H1 (cell line): ENCODE measurements around the gene UROC1. TPM values are rescaled to one million over a fixed set of nuclear protein-coding genes. Genes with fewer than 3 reads are reported as not detected.

Experiments used
- BACH1 ChIP-seq: IDR thresholded peaks from 2 replicates; pipeline ENCODE4 v1.6.1; 2012; ENCODE audit warnings: low read length, improper control_type of control experiment
- CTBP2 ChIP-seq: IDR thresholded peaks from 2 replicates; pipeline ENCODE4 v1.7.0; 2011; ENCODE audit warnings: borderline replicate concordance, mild to moderate bottlenecking, moderate library complexity, mixed read lengths, low read length; ENCODE audit not compliant: insufficient read depth, insufficient read length
- EZH2 ChIP-seq: fragments of 200-600 bp; sonication (generic); IDR thresholded peaks from 2 replicates; pipeline ENCODE4 v1.7.1; 2012; ENCODE audit warnings: low read depth, mild to moderate bottlenecking, moderate library complexity, low read length, inconsistent platforms; ENCODE audit not compliant: severe bottlenecking
- GTF2F1 ChIP-seq: IDR thresholded peaks from 2 replicates; pipeline ENCODE4 v1.6.1; 2012; ENCODE audit warnings: low read depth, low read length, improper control_type of control experiment, borderline replicate concordance
- HDAC2 ChIP-seq, 2 experiments: fragments of 300-600 bp in 1 of 2; sonication (generic) in 1 of 2; IDR thresholded peaks; 2 replicates each; pipeline ENCODE4 v1.6.1; 2011 to 2012; ENCODE audit warnings: low read depth in 2 of 2, low read length in 2 of 2, mild to moderate bottlenecking in 2 of 2, moderate library complexity in 2 of 2, borderline replicate concordance in 1 of 2, inconsistent platforms in 1 of 2
- HDAC6 ChIP-seq: IDR thresholded peaks from one replicate; pipeline ENCODE4 v1.7.1; 2012; ENCODE audit warnings: low read depth, mild to moderate bottlenecking, inconsistent platforms, low read length, moderate library complexity
- polyA plus RNA-seq, 7 experiments: library from polyadenylated mRNA; depleted of rRNA in 3 of 7; stranded (reverse) in 5 of 7; unstranded in 2 of 7; fragments of >200 nt in 5 of 7; fragments of 200-250 nt in 2 of 7; gene quantifications; 1 replicate in 5 of 7; 2 replicates in 1 of 7; 4 replicates in 1 of 7; pipeline versions ENCODE4 v1.2.1 to v1.2.3, GENCODE V29; 2011 to 2013; ENCODE audit warnings: missing spikeins in 2 of 7, mixed read lengths in 2 of 7
- total RNA-seq: library from RNA; stranded (reverse); fragmentation: NEBNext Ultra II Directional; extraction: Animal tissue kit (Norgen Biotek cat#: 25700); gene quantifications from 2 replicates; pipeline ENCODE4 v1.2.1, GENCODE V29; 2021
- TF ChIP-seq, protein P1 (sequence below): fragments of 300-600 bp; sonication (generic); IDR thresholded peaks from 2 replicates; pipeline ENCODE4 v1.7.1; 2012; ENCODE audit warnings: low read length, moderate library complexity, mild to moderate bottlenecking, inconsistent platforms; ENCODE audit not compliant: insufficient replicate concordance

UROC1 gene
- total and polyA plus RNA-seq, 2 of the 8 experiments (the other 6 are each of a cell fraction or from before 2014, with no cell fraction given) = 0.03 TPM; not detected in 1

DNA sequence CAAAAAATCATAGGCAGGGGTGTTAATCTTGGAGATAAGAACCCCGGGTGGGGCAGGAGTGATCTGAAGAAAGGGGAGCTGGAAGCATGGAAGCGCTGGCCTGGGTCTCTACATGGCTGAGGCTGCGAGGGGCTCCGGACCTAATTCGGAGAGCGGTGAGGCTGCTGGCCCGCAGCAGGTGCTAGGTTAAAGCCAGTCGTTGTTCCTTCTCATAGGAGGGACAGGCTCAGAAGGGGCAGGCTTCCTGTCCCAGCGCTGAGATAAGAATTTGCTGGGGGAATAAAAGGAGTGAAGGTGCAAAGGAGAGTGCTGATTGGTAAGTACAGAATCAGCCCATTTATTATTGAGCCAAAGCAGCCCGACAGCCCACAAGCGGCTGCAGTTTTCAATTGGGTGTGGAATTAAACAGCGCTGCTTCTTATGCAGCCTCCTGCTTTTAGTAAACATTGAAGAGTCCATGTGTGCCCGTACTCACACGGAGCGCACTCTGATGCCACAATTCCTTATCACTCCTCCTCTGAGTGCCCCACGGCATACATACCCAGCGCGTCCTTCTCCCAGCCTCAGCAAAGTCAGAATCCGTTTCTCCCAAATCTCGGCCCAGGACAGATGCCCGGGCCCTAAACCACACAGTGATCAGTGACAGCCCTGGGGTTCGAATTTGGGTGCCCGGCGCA, 23.5 kb upstream of the UROC1 start (continued):
- TF ChIP-seq, protein P1, sequence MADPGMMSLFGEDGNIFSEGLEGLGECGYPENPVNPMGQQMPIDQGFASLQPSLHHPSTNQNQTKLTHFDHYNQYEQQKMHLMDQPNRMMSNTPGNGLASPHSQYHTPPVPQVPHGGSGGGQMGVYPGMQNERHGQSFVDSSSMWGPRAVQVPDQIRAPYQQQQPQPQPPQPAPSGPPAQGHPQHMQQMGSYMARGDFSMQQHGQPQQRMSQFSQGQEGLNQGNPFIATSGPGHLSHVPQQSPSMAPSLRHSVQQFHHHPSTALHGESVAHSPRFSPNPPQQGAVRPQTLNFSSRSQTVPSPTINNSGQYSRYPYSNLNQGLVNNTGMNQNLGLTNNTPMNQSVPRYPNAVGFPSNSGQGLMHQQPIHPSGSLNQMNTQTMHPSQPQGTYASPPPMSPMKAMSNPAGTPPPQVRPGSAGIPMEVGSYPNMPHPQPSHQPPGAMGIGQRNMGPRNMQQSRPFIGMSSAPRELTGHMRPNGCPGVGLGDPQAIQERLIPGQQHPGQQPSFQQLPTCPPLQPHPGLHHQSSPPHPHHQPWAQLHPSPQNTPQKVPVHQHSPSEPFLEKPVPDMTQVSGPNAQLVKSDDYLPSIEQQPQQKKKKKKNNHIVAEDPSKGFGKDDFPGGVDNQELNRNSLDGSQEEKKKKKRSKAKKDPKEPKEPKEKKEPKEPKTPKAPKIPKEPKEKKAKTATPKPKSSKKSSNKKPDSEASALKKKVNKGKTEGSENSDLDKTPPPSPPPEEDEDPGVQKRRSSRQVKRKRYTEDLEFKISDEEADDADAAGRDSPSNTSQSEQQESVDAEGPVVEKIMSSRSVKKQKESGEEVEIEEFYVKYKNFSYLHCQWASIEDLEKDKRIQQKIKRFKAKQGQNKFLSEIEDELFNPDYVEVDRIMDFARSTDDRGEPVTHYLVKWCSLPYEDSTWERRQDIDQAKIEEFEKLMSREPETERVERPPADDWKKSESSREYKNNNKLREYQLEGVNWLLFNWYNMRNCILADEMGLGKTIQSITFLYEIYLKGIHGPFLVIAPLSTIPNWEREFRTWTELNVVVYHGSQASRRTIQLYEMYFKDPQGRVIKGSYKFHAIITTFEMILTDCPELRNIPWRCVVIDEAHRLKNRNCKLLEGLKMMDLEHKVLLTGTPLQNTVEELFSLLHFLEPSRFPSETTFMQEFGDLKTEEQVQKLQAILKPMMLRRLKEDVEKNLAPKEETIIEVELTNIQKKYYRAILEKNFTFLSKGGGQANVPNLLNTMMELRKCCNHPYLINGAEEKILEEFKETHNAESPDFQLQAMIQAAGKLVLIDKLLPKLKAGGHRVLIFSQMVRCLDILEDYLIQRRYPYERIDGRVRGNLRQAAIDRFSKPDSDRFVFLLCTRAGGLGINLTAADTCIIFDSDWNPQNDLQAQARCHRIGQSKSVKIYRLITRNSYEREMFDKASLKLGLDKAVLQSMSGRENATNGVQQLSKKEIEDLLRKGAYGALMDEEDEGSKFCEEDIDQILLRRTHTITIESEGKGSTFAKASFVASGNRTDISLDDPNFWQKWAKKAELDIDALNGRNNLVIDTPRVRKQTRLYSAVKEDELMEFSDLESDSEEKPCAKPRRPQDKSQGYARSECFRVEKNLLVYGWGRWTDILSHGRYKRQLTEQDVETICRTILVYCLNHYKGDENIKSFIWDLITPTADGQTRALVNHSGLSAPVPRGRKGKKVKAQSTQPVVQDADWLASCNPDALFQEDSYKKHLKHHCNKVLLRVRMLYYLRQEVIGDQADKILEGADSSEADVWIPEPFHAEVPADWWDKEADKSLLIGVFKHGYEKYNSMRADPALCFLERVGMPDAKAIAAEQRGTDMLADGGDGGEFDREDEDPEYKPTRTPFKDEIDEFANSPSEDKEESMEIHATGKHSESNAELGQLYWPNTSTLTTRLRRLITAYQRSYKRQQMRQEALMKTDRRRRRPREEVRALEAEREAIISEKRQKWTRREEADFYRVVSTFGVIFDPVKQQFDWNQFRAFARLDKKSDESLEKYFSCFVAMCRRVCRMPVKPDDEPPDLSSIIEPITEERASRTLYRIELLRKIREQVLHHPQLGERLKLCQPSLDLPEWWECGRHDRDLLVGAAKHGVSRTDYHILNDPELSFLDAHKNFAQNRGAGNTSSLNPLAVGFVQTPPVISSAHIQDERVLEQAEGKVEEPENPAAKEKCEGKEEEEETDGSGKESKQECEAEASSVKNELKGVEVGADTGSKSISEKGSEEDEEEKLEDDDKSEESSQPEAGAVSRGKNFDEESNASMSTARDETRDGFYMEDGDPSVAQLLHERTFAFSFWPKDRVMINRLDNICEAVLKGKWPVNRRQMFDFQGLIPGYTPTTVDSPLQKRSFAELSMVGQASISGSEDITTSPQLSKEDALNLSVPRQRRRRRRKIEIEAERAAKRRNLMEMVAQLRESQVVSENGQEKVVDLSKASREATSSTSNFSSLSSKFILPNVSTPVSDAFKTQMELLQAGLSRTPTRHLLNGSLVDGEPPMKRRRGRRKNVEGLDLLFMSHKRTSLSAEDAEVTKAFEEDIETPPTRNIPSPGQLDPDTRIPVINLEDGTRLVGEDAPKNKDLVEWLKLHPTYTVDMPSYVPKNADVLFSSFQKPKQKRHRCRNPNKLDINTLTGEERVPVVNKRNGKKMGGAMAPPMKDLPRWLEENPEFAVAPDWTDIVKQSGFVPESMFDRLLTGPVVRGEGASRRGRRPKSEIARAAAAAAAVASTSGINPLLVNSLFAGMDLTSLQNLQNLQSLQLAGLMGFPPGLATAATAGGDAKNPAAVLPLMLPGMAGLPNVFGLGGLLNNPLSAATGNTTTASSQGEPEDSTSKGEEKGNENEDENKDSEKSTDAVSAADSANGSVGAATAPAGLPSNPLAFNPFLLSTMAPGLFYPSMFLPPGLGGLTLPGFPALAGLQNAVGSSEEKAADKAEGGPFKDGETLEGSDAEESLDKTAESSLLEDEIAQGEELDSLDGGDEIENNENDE = no peak
- no peak for TF ChIP-seq HDAC2 (IDR thresholded peaks at IDR 0.05; ENCODE audit: borderline replicate concordance in 1 of 2, low read depth in 2 of 2, low read length in 2 of 2)
- TF ChIP-seq HDAC6 = no peak
- no peak for TF ChIP-seq EZH2
- no peak for TF ChIP-seq GTF2F1
- no peak for TF ChIP-seq CTBP2
- no peak for TF ChIP-seq BACH1
